Measurements from ENCODE around the gene NCAM2. TPM values are rescaled to one million over a fixed set of nuclear protein-coding genes. Genes with fewer than 3 reads are reported as not detected.

NCAM2 gene
- total RNA-seq, 1 donor from 2014 or later = 1.3 TPM

GRCh38 chr21:21179619-21180298 is 181.6 kb downstream of the NCAM2 start:
- FAIRE-seq (no peak), DNase-seq (ENCODE audit: low read depth) (no peak)
- Histone ChIP-seq H3K4me3 (ENCODE audit: low read depth, low read length) (no peak overlapping the region), H3K27me3 (ENCODE audit: control insufficient read depth, insufficient read depth, low read length) (no peaks in the 10 kb centered on the region), H3K36me3 (ENCODE audit: control insufficient read depth, insufficient read depth, low read length) (no peaks in the 10 kb centered on the region)
- no peak for TF ChIP-seq CTCF (IDR thresholded peaks at IDR 0.05; ENCODE audit: insufficient read depth, low read length, severe bottlenecking)

GRCh38 chr21:21182401-21183010 is 184.3 kb downstream of the NCAM2 start:
- DNase-seq (ENCODE audit: low read depth) (no peak), FAIRE-seq (no peak)
- Histone ChIP-seq H3K27me3 (ENCODE audit: control insufficient read depth, insufficient read depth, low read length) (no peaks in the 10 kb centered on the region), H3K36me3 (ENCODE audit: control insufficient read depth, insufficient read depth, low read length) (no peaks in the 10 kb centered on the region), H3K4me3 (ENCODE audit: low read depth, low read length) (no peak overlapping the region)
- no peak for TF ChIP-seq CTCF (IDR thresholded peaks at IDR 0.05; ENCODE audit: insufficient read depth, low read length, severe bottlenecking)

- Histone ChIP-seq H3K27me3 (ENCODE audit: control insufficient read depth, insufficient read depth, low read length) (no peaks in the 10 kb centered on the region), H3K36me3 (ENCODE audit: control insufficient read depth, insufficient read depth, low read length) (no peaks in the 10 kb centered on the region), H3K4me3 (ENCODE audit: low read depth, low read length) (no peak overlapping the region)
- FAIRE-seq (no peak), DNase-seq (ENCODE audit: low read depth) (no peak)
- no peak for TF ChIP-seq CTCF (IDR thresholded peaks at IDR 0.05; ENCODE audit: insufficient read depth, low read length, severe bottlenecking)
Observed at GRCh38 chr21:21183092-21183491, 184.9 kb downstream of the NCAM2 start.

- DNase-seq (ENCODE audit: low read depth) (no peak), FAIRE-seq (no peak)
- no peak for TF ChIP-seq CTCF (IDR thresholded peaks at IDR 0.05; ENCODE audit: insufficient read depth, low read length, severe bottlenecking)
- Histone ChIP-seq H3K4me3 (ENCODE audit: low read depth, low read length) (no peak overlapping the region), H3K36me3 (ENCODE audit: control insufficient read depth, insufficient read depth, low read length) (no peaks in the 10 kb centered on the region), H3K27me3 (ENCODE audit: control insufficient read depth, insufficient read depth, low read length) (no peaks in the 10 kb centered on the region)
Observed at GRCh38 chr21:21184771-21185528, 186.7 kb downstream of the NCAM2 start.

- FAIRE-seq (no peak), DNase-seq (ENCODE audit: low read depth) (no peak)
- no peaks in the 10 kb centered on the region for H3K36me3 ChIP-seq (ENCODE audit: control insufficient read depth, insufficient read depth, low read length)
- H3K27me3 ChIP-seq (ENCODE audit: control insufficient read depth, insufficient read depth, low read length) = no peaks in the 10 kb centered on the region
- TF ChIP-seq CTCF (IDR thresholded peaks at IDR 0.05; ENCODE audit: insufficient read depth, low read length, severe bottlenecking) = no peak
- no peak overlapping the region for H3K4me3 ChIP-seq (ENCODE audit: low read depth, low read length)
Observed at GRCh38 chr21:21187579-21187978, 189.4 kb downstream of the NCAM2 start.
